Gastroesophageal sphincter (tissue), 4 donors: Measurements from ENCODE around the gene C1orf116. TPM values are rescaled to one million over a fixed set of nuclear protein-coding genes. Genes with fewer than 3 reads are reported as not detected.

Source experiments
- ATAC-seq: fragments of 150-250 bp; one replicate; pipeline ENCODE4 v1.9.1; 2016; ENCODE audit warnings: mild to moderate bottlenecking, moderate library complexity
- H3K27ac ChIP-seq, 4 donors: fragments of 200-600 bp; sonication (generic) in 3 of 4; 1 replicate in 3 of 4; 2 replicates in 1 of 4; pipeline ENCODE4 v1.5.1; 2016 to 2019
- H3K27me3 ChIP-seq: fragments of 200-600 bp; sonication (generic); one replicate; pipeline ENCODE4 v1.5.1; 2019
- H3K36me3 ChIP-seq, 2 donors: fragments of 200-600 bp; sonication (generic); one replicate each; pipeline ENCODE4 v1.5.1; 2019; ENCODE audit warnings: control low read depth in 1 of 2
- H3K4me1 ChIP-seq, 3 donors: fragments of 200-600 bp; sonication (generic); 1 replicate in 2 of 3; 2 replicates in 1 of 3; pipeline ENCODE4 v1.5.1; 2016 to 2019; ENCODE audit warnings: control low read depth in 2 of 3
- H3K4me3 ChIP-seq, 2 donors: fragments of 200-600 bp; sonication (generic); one replicate each; pipeline ENCODE4 v1.5.1; 2019; ENCODE audit warnings: mild to moderate bottlenecking in 1 of 2, moderate library complexity in 1 of 2
- H3K9me3 ChIP-seq, 3 donors: fragments of 200-600 bp; sonication (generic); one replicate each; pipeline ENCODE4 v1.5.1; 2017 to 2019; ENCODE audit warnings: control low read depth in 2 of 3
- EP300 ChIP-seq: sonication (generic); formaldehyde crosslinking; IDR thresholded peaks from one replicate; pipeline ENCODE4 v1.6.1; 2017; ENCODE audit warnings: antibody characterized with exemption, mild to moderate bottlenecking
- POLR2A ChIP-seq, 2 donors: fragments of 450-650 bp; IDR thresholded peaks; one replicate each; pipeline ENCODE4 v1.6.1; 2017; ENCODE audit warnings: antibody characterized with exemption in 2 of 2, mild to moderate bottlenecking in 2 of 2, moderate library complexity in 1 of 2
- POLR2AphosphoS5 ChIP-seq: sonication (generic); formaldehyde crosslinking; IDR thresholded peaks from one replicate; pipeline ENCODE4 v1.6.1; 2017; ENCODE audit warnings: antibody characterized with exemption
- WGBS, 2 donors: methylation state at CpG; one replicate each; pipeline ENCODE4 v1.1.5; 2018; ENCODE audit warnings: low coverage in 1 of 2; 5-methylcytosine and 5-hydroxymethylcytosine counted together
- total RNA-seq, 4 donors: library from RNA; depleted of rRNA; stranded (reverse); fragments of >200 nt; gene quantifications; one replicate each; pipeline ENCODE4 v1.1.0, GENCODE V29; 2016
- TF ChIP-seq, protein P1 (sequence below), 4 experiments: fragments of 200-600 bp in 2 of 4; fragments of 450-650 bp in 2 of 4; sonication (generic) in 1 of 4; IDR thresholded peaks; one replicate each; pipeline ENCODE4 v1.5.1; 2017 to 2019; ENCODE audit warnings: antibody characterized with exemption in 4 of 4, mild to moderate bottlenecking in 2 of 4, moderate library complexity in 2 of 4

C1orf116 gene
- total RNA-seq, 4 donors from 2014 or later, result 0.19 to 3.7 (median 1.4) TPM; not detected in 1

DNA sequence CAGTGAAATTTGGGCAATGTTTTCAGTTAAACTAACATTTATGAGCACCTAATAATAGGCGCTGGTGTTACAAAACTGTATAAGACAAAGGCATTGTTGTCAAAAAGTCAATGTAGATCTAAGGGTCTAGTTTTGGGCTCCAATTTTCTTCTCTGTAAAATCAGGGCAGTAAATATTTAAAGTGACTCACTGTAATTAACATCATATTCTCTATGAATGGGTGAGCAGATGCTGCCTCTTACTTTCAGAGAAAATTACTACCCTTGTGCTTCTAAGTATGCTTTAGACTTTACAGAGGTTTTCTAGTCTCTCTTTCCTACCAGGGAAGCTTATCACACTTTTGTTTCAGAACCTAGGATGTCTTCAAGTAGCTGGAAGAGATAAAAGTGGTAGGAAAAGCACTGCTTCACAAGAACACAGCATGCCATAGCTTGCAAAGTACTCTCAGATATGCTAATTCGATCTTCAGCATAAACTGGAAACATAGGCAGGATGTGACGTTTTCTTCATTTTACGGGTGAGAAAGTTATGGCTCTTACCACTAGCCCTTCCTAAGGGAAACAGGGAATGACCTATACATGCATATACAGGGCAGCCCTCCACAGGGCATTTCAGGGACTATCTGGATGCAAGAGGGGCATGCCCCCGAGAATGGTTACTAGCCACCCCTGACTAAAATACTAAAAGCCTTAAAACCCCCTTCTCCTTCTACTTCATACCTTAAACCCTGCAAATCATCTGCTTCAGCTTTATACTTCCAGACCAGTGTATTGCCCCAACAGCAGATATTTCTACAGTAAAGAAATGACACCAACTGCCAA lies 2.6 kb downstream of the C1orf116 start:
- H3K27me3 ChIP-seq, result peaks cover 23% of the 10 kb centered on the region
- no peaks in the 10 kb centered on the region for H3K36me3 ChIP-seq
- no peak overlapping the region for H3K27ac ChIP-seq
- 63 to 83% methylated on average over 4 to 5 of the region's 5 CpGs for WGBS, 2 donors
- no peak overlapping the region for H3K4me3 ChIP-seq
- no peak for TF ChIP-seq POLR2AphosphoS5
- TF ChIP-seq POLR2A (IDR thresholded peaks at IDR 0.05), result no peak
- TF ChIP-seq EP300, result no peak
- TF ChIP-seq, protein P1, sequence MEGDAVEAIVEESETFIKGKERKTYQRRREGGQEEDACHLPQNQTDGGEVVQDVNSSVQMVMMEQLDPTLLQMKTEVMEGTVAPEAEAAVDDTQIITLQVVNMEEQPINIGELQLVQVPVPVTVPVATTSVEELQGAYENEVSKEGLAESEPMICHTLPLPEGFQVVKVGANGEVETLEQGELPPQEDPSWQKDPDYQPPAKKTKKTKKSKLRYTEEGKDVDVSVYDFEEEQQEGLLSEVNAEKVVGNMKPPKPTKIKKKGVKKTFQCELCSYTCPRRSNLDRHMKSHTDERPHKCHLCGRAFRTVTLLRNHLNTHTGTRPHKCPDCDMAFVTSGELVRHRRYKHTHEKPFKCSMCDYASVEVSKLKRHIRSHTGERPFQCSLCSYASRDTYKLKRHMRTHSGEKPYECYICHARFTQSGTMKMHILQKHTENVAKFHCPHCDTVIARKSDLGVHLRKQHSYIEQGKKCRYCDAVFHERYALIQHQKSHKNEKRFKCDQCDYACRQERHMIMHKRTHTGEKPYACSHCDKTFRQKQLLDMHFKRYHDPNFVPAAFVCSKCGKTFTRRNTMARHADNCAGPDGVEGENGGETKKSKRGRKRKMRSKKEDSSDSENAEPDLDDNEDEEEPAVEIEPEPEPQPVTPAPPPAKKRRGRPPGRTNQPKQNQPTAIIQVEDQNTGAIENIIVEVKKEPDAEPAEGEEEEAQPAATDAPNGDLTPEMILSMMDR (IDR thresholded peaks at IDR 0.05), result no peak
- no peak for ATAC-seq
- no peaks in the 10 kb centered on the region for H3K9me3 ChIP-seq
- H3K4me1 ChIP-seq, result peaks cover 0 to 24% (median 9%) of the 10 kb centered on the region in 3 donors

DNA sequence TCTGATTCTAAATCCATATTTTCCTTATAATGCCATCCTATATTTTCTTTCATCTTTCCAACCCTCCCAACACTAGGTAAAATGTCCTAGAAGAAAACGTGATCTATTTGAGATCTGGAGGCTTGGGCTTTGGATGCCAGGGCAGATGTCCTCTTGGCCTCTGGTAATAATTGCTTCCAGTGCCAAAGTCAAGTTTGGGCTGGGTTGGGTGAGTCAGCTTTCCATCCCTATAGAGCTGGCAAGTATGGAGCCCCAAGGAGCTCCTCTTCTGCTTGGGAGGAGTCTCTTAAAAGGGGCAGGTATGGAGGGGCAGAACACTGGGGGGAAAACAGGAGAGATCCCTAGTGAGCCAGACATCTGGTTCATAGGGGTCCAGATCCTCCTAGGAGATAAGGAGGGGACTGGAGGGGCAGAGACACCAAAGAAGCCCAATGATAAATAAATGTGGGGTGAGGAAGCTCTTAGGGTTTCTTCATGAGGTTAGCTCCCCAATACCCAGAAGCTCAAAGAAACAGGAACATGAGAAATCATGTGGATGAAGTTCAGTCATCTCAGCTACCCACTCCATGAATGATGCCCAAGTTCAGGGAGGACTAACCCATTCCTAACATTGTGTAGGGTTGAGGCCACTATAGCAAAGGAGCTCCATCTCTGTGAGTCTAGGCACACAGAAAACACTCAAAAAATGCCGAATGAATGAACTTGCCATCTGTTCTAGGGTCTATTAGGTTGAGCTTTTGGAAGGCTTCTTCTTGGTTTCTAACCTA lies 3.5 kb downstream of the C1orf116 start:
- Histone ChIP-seq H3K4me3 (no peak overlapping the region), H3K27ac (no peak overlapping the region), H3K4me1 (peaks cover 0 to 32% (median 14%) of the 10 kb centered on the region in 3 donors), H3K9me3 (no peaks in the 10 kb centered on the region), H3K27me3 (peaks cover 23% of the 10 kb centered on the region), H3K36me3 (no peaks in the 10 kb centered on the region)
- WGBS, 2 donors, result 84 to 100% methylated on average over 2 of the region's 2 CpGs
- TF ChIP-seq, protein P1 (IDR thresholded peaks at IDR 0.05), result no peak
- TF ChIP-seq POLR2A (IDR thresholded peaks at IDR 0.05) (no peak), POLR2AphosphoS5 (no peak), EP300 (no peak)
- ATAC-seq, result no peak

DNA sequence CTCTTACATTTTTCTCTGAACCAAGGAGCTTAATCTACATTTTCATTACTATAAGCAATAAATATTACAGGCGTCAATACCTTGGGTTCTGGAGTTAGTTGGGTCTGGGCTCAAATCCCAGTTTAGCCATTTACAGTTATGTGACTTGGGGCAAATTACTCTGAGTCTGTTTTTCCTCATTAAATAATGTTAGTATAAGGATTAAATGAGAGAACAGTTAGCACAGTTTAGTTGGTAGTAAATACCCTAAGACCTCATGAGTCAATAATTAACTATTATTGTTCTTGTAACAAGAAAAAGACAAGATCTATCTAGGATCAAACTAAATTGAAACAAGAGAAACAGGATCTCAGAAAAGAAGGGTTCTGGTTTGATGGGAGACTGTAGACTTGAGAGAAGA lies 4.6 kb downstream of the C1orf116 start:
- 73 to 80% methylated on average over 1 of the region's 1 CpG for WGBS, 2 donors
- no peaks in the 10 kb centered on the region for H3K9me3 ChIP-seq
- ATAC-seq, result no peak
- peaks cover 0 to 35% (median 14%) of the 10 kb centered on the region in 3 donors for H3K4me1 ChIP-seq
- TF ChIP-seq POLR2A (IDR thresholded peaks at IDR 0.05) (no peak), POLR2AphosphoS5 (no peak), EP300 (no peak)
- TF ChIP-seq, protein P1 (IDR thresholded peaks at IDR 0.05), result no peak
- no peak overlapping the region for H3K27ac ChIP-seq
- H3K27me3 ChIP-seq, result peaks cover 23% of the 10 kb centered on the region
- H3K4me3 ChIP-seq, result no peak overlapping the region
- no peaks in the 10 kb centered on the region for H3K36me3 ChIP-seq

DNA sequence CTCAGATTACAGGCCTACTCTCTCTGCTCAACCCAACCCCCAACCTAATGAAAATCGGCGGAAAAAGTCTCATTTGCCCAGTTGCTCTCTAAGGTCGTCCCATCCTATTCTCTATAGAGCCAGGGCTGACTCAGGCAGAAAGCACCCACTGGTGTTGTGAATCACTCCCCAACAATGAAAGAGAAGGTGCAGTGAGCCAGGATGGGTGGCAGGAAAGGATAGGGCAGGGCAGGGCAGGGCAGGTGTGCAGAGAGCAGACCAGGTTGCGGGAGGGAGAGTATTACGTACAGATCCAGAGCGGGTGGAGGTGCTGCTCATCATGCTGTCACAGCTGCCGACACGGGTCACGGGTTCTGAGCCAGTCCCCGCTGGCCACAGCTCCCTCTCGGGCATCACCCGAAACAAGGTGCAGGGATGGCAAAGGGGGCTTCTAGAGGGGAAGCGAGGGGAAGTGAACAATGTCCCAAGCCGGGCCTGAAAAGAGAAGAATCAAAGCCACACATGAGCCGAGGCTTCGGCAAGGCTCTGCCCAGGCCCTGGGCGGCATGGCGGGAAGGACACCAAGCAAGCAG lies 5.3 kb downstream of the C1orf116 start:
- no peaks in the 10 kb centered on the region for H3K9me3 ChIP-seq

More for the DNA sequence above, 5.3 kb downstream of the C1orf116 start:
- TF ChIP-seq POLR2AphosphoS5 (no peak), POLR2A (IDR thresholded peaks at IDR 0.05) (no peak), EP300 (no peak)
- TF ChIP-seq, protein P1 (IDR thresholded peaks at IDR 0.05), result no peak
- H3K27ac ChIP-seq, result no peak overlapping the region
- H3K36me3 ChIP-seq, result no peaks in the 10 kb centered on the region
- peaks cover 0 to 35% (median 14%) of the 10 kb centered on the region in 3 donors for H3K4me1 ChIP-seq
- 87 to 89% methylated on average over 6 to 15 of the region's 18 CpGs for WGBS, 2 donors
- H3K4me3 ChIP-seq, result no peak overlapping the region
- ATAC-seq, result no peak
- peaks cover 19% of the 10 kb centered on the region for H3K27me3 ChIP-seq
